ENCODE data around the gene CCR8. TPM values are rescaled to one million over a fixed set of nuclear protein-coding genes. Genes with fewer than 3 reads are reported as not detected.

The CCR8 gene
- total RNA-seq, 1 experiment from 2014 or later, result not detected

GRCh38 chr3:39327053-39327745, 2.3 kb upstream of the CCR8 start:
- H3K9me2 ChIP-seq (ENCODE audit: insufficient read depth), result no peaks in the 10 kb centered on the region
- H3K9me3 ChIP-seq (ENCODE audit: insufficient read depth, low read depth), result no peaks in the 10 kb centered on the region

GRCh38 chr3:39327746-39328349, 1.7 kb upstream of the CCR8 start:
- Histone ChIP-seq H3F3A (ENCODE audit: insufficient read depth, low read depth) (no peaks in the 10 kb centered on the region), H4K20me1 (ENCODE audit: insufficient read depth) (no peaks in the 10 kb centered on the region), H3K36me3 (ENCODE audit: low read depth) (no peaks in the 10 kb centered on the region), H3K27ac (no peak overlapping the region), H3K9me3 (ENCODE audit: insufficient read depth, low read depth) (no peaks in the 10 kb centered on the region), H3K4me3 (no peak overlapping the region), H3K9me2 (ENCODE audit: insufficient read depth) (no peaks in the 10 kb centered on the region), H3K4me2 (no peak overlapping the region), H2AFZ (no peak overlapping the region), H3K79me2 (ENCODE audit: low read depth) (no peaks in the 10 kb centered on the region), H3K4me1 (replicated peaks; ENCODE audit: insufficient read depth) (no peaks in the 10 kb centered on the region), H3K27me3 (ENCODE audit: insufficient read depth, low read depth) (peaks cover 8% of the 10 kb centered on the region; the same call in 1 of the 2 replicates)
- ChIA-PET POLR2A (ENCODE audit: unreplicated experiment) (no interaction called here), CTCF (no interaction called here)
- no TSS peak for BruUV-seq (replicated peaks)
- intact Hi-C loops (cut with micrococcal nuclease; ENCODE audit: unreplicated experiment), result no loop called here
- DNase-seq, result no peak
- TF ChIP-seq CTCF (conservative IDR thresholded peaks at IDR 0.05), result no peak
- TF ChIP-seq EZH2 (IDR thresholded peaks at IDR 0.05; ENCODE audit: low read depth), result no peak

More at GRCh38 chr3:39327053-39327745, 2.3 kb upstream of the CCR8 start:
- ChIA-PET CTCF (no interaction called here), POLR2A (ENCODE audit: unreplicated experiment) (no interaction called here)
- Histone ChIP-seq H3K4me2 (no peak overlapping the region), H3K4me1 (replicated peaks; ENCODE audit: insufficient read depth) (no peaks in the 10 kb centered on the region), H2AFZ (no peak overlapping the region), H3F3A (ENCODE audit: insufficient read depth, low read depth) (no peaks in the 10 kb centered on the region), H3K36me3 (ENCODE audit: low read depth) (no peaks in the 10 kb centered on the region), H3K27ac (no peak overlapping the region), H3K4me3 (no peak overlapping the region), H4K20me1 (ENCODE audit: insufficient read depth) (no peaks in the 10 kb centered on the region), H3K27me3 (ENCODE audit: insufficient read depth, low read depth) (peaks cover 4% of the 10 kb centered on the region; the same call in 1 of the 2 replicates), H3K79me2 (ENCODE audit: low read depth) (no peaks in the 10 kb centered on the region)
- no peak for DNase-seq
- no TSS peak for BruUV-seq (replicated peaks)
- TF ChIP-seq CTCF (conservative IDR thresholded peaks at IDR 0.05) (no peak), EZH2 (IDR thresholded peaks at IDR 0.05; ENCODE audit: low read depth) (no peak)
- intact Hi-C loops (cut with micrococcal nuclease; ENCODE audit: unreplicated experiment), result no loop called here

GRCh38 chr3:39330824-39331223, 1.3 kb downstream of the CCR8 start:
- H3K4me1 ChIP-seq (replicated peaks; ENCODE audit: insufficient read depth), result no peaks in the 10 kb centered on the region
- intact Hi-C loops (cut with micrococcal nuclease; ENCODE audit: unreplicated experiment), result no loop called here
- no peaks in the 10 kb centered on the region for H3K9me3 ChIP-seq (ENCODE audit: insufficient read depth, low read depth)
- no peak overlapping the region for H3K4me3 ChIP-seq
- CTCF ChIA-PET, result no interaction called here
- peaks cover 14% of the 10 kb centered on the region; the same call in 1 of the 2 replicates for H3K27me3 ChIP-seq (ENCODE audit: insufficient read depth, low read depth)
- no peak for DNase-seq
- BruUV-seq (replicated peaks), result no TSS peak
- no peak for TF ChIP-seq EZH2 (IDR thresholded peaks at IDR 0.05; ENCODE audit: low read depth)
- TF ChIP-seq CTCF (conservative IDR thresholded peaks at IDR 0.05), result no peak
- H3K79me2 ChIP-seq (ENCODE audit: low read depth), result no peaks in the 10 kb centered on the region
- H3K4me2 ChIP-seq, result no peak overlapping the region
- H3K36me3 ChIP-seq (ENCODE audit: low read depth), result no peaks in the 10 kb centered on the region
- H3K9me2 ChIP-seq (ENCODE audit: insufficient read depth), result no peaks in the 10 kb centered on the region
- no peak overlapping the region for H3K27ac ChIP-seq
- no peak overlapping the region for H2AFZ ChIP-seq
- H4K20me1 ChIP-seq (ENCODE audit: insufficient read depth), result no peaks in the 10 kb centered on the region
- no peaks in the 10 kb centered on the region for H3F3A ChIP-seq (ENCODE audit: insufficient read depth, low read depth)
- POLR2A ChIA-PET (ENCODE audit: unreplicated experiment), result no interaction called here

Data from PC-9 (cell line).